Measurements from ENCODE around the gene RBM6.
"Not testable (repeated sequence)": the region's sequence is repeated elsewhere in the genome, so short reads cannot be mapped to it uniquely, and the experiment has no call there.

Gene RBM6

DNA sequence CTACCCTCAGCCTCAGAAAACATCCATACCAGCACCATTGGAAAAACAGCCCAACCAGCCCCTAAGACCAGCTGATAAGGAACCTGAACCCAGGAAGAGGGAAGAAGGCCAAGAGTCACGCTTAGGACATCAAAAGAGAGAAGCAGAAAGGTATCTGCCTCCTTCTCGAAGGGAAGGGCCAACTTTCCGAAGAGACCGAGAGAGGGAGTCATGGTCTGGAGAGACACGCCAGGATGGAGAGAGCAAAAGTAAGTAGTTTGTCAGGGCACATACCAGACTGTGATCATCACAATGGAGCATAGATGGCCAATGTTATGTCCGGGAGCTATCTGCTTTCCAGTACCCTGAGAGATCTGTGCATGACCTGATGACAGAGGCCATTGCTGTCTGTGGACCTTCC is 117.8 kb downstream of the RBM6 start:
- H3K4me1 ChIP-seq (ENCODE audit: insufficient read depth, low read length): no peaks in the 10 kb centered on the region
- no peak overlapping the region for H3K27ac ChIP-seq (ENCODE audit: low read length)
- peaks cover 85% of the 10 kb centered on the region for H3K36me3 ChIP-seq (ENCODE audit: insufficient read depth, low read depth, low read length)

DNA sequence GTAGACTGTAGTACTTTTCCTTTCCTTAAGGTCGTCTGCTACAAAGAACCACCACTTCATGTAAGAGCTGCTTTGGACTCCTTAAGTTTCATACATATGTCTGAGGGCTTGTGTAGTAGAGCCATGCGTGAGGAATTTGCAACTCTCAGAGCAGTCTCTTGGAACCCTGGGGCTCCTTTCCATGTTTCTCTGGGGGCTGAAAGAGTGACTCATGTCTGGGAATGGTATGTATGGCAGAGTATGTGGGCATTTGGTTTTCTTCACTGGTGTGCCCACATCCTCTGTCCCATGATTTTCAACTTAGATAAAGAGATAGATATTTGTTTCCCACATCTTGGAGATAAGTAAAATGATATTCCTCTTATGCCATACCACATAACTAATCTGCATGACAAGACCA is 128.2 kb downstream of the RBM6 start:
- Histone ChIP-seq H3K36me3 (ENCODE audit: insufficient read depth, low read depth, low read length) (peaks cover 95% of the 10 kb centered on the region), H3K9me3 (ENCODE audit: insufficient read depth, low read depth, low read length) (no peaks in the 10 kb centered on the region), H3K4me3 (ENCODE audit: low read length) (no peak overlapping the region), H3K9ac (ENCODE audit: low read depth, low read length) (no peak overlapping the region), H3K4me1 (ENCODE audit: insufficient read depth, low read length) (no peaks in the 10 kb centered on the region), H3K27ac (ENCODE audit: low read length) (no peak overlapping the region), H3K27me3 (ENCODE audit: insufficient read depth, low read length) (no peaks in the 10 kb centered on the region)

More for the DNA sequence above, 117.8 kb downstream of the RBM6 start:
- H3K9me3 ChIP-seq (ENCODE audit: insufficient read depth, low read depth, low read length): no peaks in the 10 kb centered on the region
- H3K27me3 ChIP-seq (ENCODE audit: insufficient read depth, low read length): no peaks in the 10 kb centered on the region
- H3K9ac ChIP-seq (ENCODE audit: low read depth, low read length): no peak overlapping the region
- no peak overlapping the region for H3K4me3 ChIP-seq (ENCODE audit: low read length)

DNA sequence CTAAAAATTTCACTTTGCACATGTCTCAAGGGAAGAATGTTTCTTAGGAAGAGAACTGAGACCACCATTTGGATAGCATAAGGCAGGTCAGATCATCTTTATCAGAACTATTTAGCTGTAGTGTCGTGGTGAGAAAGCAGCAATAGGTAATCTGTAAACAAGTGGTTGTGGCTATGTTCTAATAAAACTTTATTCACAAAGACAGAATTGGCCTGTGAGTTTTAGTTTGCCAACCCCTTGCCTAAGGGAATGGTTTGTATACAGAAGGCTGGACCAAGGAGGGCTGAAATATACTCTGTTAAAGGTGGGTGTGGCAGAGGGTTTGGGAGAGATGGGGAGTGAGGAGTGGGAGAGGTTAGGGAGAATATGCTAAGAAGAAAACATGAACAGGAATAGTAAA is 138.1 kb downstream of the RBM6 start:
- H3K4me3 ChIP-seq (ENCODE audit: low read length): no peak overlapping the region
- peaks cover 36% of the 10 kb centered on the region for H3K36me3 ChIP-seq (ENCODE audit: insufficient read depth, low read depth, low read length)
- no peak overlapping the region for H3K27ac ChIP-seq (ENCODE audit: low read length)
- no peaks in the 10 kb centered on the region for H3K27me3 ChIP-seq (ENCODE audit: insufficient read depth, low read length)
- no peaks in the 10 kb centered on the region for H3K4me1 ChIP-seq (ENCODE audit: insufficient read depth, low read length)
- no peaks in the 10 kb centered on the region for H3K9me3 ChIP-seq (ENCODE audit: insufficient read depth, low read depth, low read length)
- H3K9ac ChIP-seq (ENCODE audit: low read depth, low read length): no peak overlapping the region

- Histone ChIP-seq H3K9me3 (ENCODE audit: insufficient read depth, low read depth, low read length) (no peaks in the 10 kb centered on the region), H3K27me3 (ENCODE audit: insufficient read depth, low read length) (no peaks in the 10 kb centered on the region), H3K9ac (ENCODE audit: low read depth, low read length) (no peak overlapping the region), H3K4me1 (ENCODE audit: insufficient read depth, low read length) (no peaks in the 10 kb centered on the region), H3K27ac (ENCODE audit: low read length) (no peak overlapping the region), H3K36me3 (ENCODE audit: insufficient read depth, low read depth, low read length) (peaks cover 31% of the 10 kb centered on the region), H3K4me3 (ENCODE audit: low read length) (no peak overlapping the region)
Measured at GRCh38 chr3:50078622-50079021, 138.7 kb downstream of the RBM6 start.

DNA sequence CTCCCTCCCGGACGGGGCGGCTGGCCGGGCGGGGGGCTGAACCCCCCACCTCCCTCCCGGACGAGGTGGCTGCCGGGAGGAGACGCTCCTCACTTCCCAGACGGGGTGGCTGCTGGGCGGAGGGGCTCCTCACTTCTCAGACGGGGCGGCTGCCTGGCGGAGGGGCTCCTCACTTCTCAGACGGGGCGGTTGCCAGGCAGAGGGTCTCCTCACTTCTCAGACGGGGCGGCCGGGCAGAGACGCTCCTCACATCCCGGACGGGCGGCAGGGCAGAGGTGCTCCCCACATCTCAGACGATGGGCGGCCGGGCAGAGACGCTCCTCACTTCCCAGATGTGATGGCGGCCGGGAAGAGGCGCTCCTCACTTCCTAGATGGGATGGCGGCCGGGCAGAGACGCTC is 145.0 kb downstream of the RBM6 start:
- H3K27ac ChIP-seq (ENCODE audit: low read length); H3K27me3 ChIP-seq (ENCODE audit: insufficient read depth, low read length); H3K4me1 ChIP-seq (ENCODE audit: insufficient read depth, low read length); H3K4me3 ChIP-seq (ENCODE audit: low read length); H3K9me3 ChIP-seq (ENCODE audit: insufficient read depth, low read depth, low read length); H3K36me3 ChIP-seq (ENCODE audit: insufficient read depth, low read depth, low read length); H3K9ac ChIP-seq (ENCODE audit: low read depth, low read length): not testable (repeated sequence)

GRCh38 chr3:50088725-50089608 is 149.0 kb downstream of the RBM6 start, which contains the start of gene RBM5:
Gene RBM5 (plus strand): TSS chr3:50088919. CDS start chr3:50090435, 1,516 bp downstream.
- Histone ChIP-seq H3K9me3 (ENCODE audit: insufficient read depth, low read depth, low read length) (peaks cover 4% of the 10 kb centered on the region; the same call in 1 of the 2 replicates), H3K4me1 (ENCODE audit: insufficient read depth, low read length) (peaks cover 6% of the 10 kb centered on the region; the same call in 1 of the 2 replicates), H3K27ac (ENCODE audit: low read length) (peak within 1 kb of the TSS; percentile 92), H3K9ac (ENCODE audit: low read depth, low read length) (peak within 1 kb of the TSS; percentile 99), H3K36me3 (ENCODE audit: insufficient read depth, low read depth, low read length) (peaks cover 38% of the 10 kb centered on the region), H3K27me3 (ENCODE audit: insufficient read depth, low read length) (no peaks in the 10 kb centered on the region), H3K4me3 (ENCODE audit: low read length) (peak within 1 kb of the TSS; percentile 97)

- Histone ChIP-seq H3K9ac (ENCODE audit: low read depth, low read length) (peak overlapping the region; percentile 99), H3K4me1 (ENCODE audit: insufficient read depth, low read length) (peaks cover 6% of the 10 kb centered on the region; the same call in 1 of the 2 replicates), H3K27ac (ENCODE audit: low read length) (no peak overlapping the region), H3K4me3 (ENCODE audit: low read length) (peak overlapping the region; percentile 97), H3K36me3 (ENCODE audit: insufficient read depth, low read depth, low read length) (peaks cover 43% of the 10 kb centered on the region), H3K27me3 (ENCODE audit: insufficient read depth, low read length) (no peaks in the 10 kb centered on the region), H3K9me3 (ENCODE audit: insufficient read depth, low read depth, low read length) (peaks cover 4% of the 10 kb centered on the region; the same call in 1 of the 2 replicates)
Measured at GRCh38 chr3:50089609-50089945, 149.6 kb downstream of the RBM6 start.

DNA sequence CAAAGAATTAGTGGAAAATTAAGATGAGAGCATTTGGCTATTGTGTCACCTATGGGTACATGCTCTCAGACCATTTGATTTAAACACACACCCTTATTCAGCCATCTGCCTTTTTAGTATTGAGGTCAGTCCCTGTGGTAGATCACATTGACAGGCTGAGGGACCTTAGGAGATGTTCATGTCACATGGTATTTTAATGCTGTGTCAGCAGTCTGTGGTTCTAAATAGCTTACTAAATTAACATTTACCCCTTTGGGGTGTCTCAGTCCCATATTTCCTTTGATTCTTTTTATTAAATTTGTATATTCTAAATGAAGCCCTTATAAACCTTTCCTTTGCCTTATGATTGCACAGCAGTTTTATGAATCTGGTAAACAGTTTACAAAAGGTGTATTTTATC is 151.0 kb downstream of the RBM6 start:
- Histone ChIP-seq H3K27me3 (ENCODE audit: insufficient read depth, low read length) (no peaks in the 10 kb centered on the region), H3K9ac (ENCODE audit: low read depth, low read length) (no peak overlapping the region), H3K9me3 (ENCODE audit: insufficient read depth, low read depth, low read length) (peaks cover 1% of the 10 kb centered on the region; the same call in 1 of the 2 replicates), H3K36me3 (ENCODE audit: insufficient read depth, low read depth, low read length) (peaks cover 57% of the 10 kb centered on the region), H3K4me1 (ENCODE audit: insufficient read depth, low read length) (peaks cover 6% of the 10 kb centered on the region; the same call in 1 of the 2 replicates), H3K27ac (ENCODE audit: low read length) (no peak overlapping the region), H3K4me3 (ENCODE audit: low read length) (no peak overlapping the region)

GRCh38 chr3:50095352-50095998 is 155.5 kb downstream of the RBM6 start:
- no peaks in the 10 kb centered on the region for H3K9me3 ChIP-seq (ENCODE audit: insufficient read depth, low read depth, low read length)
- no peak overlapping the region for H3K9ac ChIP-seq (ENCODE audit: low read depth, low read length)
- no peak overlapping the region for H3K27ac ChIP-seq (ENCODE audit: low read length)
- no peak overlapping the region for H3K4me3 ChIP-seq (ENCODE audit: low read length)
- H3K36me3 ChIP-seq (ENCODE audit: insufficient read depth, low read depth, low read length): peaks cover 96% of the 10 kb centered on the region
- H3K4me1 ChIP-seq (ENCODE audit: insufficient read depth, low read length): no peaks in the 10 kb centered on the region; the same call in 1 of the 2 replicates
- no peaks in the 10 kb centered on the region for H3K27me3 ChIP-seq (ENCODE audit: insufficient read depth, low read length)

DNA sequence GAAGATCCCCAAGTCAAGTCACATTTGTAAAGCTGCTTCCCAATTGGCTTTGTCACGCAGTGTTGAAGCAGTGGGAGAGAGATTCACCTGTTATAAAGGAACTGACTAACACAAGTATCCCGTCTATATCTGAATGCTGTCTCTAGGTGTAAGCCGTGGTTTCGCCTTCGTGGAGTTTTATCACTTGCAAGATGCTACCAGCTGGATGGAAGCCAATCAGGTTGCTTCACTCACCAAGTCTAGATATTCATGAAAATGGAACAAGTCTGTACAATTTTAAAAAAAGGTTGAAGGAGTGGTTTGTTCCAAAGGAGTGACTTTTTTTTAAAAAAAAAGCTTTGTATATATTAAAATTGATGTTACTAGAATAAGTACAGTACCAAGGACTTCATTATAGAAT is 160.4 kb downstream of the RBM6 start:
- no peaks in the 10 kb centered on the region for H3K27me3 ChIP-seq (ENCODE audit: insufficient read depth, low read length)
- H3K4me3 ChIP-seq (ENCODE audit: low read length): no peak overlapping the region
- no peaks in the 10 kb centered on the region for H3K4me1 ChIP-seq (ENCODE audit: insufficient read depth, low read length)
- peaks cover 98% of the 10 kb centered on the region for H3K36me3 ChIP-seq (ENCODE audit: insufficient read depth, low read depth, low read length)
- no peaks in the 10 kb centered on the region for H3K9me3 ChIP-seq (ENCODE audit: insufficient read depth, low read depth, low read length)
- H3K9ac ChIP-seq (ENCODE audit: low read depth, low read length): no peak overlapping the region
- no peak overlapping the region for H3K27ac ChIP-seq (ENCODE audit: low read length)

DNA sequence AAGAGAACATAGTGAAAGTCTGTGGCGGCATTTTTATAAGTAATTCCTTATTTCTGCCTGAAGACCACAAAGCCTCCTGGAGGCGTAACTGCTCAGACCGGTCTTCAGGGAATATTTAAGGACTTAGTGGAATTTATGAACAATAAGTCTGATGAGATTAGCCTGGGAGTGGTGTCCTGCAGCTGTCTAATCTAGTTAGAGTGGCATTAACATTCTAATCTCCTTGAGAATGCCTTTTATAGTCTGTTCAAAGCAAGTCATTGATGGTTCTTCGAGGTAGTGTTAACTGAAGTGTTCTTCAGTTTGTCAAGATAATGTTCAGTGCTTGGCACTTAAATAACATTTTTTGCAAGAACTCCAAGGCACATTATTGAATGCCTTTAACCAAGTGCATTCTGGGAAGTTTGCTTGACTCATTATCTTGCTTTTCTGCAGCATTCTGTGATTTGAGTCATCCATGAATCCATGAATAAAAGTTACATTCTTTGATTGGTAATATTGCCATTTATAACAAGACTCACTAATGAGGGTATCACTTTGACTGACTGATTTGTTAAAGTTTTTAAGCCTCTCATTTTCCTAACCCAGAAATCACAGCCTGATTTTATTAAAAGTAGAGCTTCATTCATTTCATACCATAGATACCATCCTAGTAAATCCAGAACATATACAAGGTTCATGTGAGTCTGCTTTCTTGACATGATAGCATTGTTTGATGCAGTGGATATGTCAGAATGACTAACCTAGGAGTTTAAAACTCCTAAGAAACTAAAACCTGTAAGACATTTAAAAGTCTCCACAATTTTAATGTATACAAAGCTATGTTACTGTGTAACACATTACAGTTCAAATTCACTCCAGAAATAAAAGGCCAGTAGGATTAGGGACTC is 161.3 kb downstream of the RBM6 start:
- Histone ChIP-seq H3K4me1 (ENCODE audit: insufficient read depth, low read length) (no peaks in the 10 kb centered on the region), H3K27me3 (ENCODE audit: insufficient read depth, low read length) (no peaks in the 10 kb centered on the region), H3K36me3 (ENCODE audit: insufficient read depth, low read depth, low read length) (peaks cover 96% of the 10 kb centered on the region), H3K27ac (ENCODE audit: low read length) (no peak overlapping the region), H3K9ac (ENCODE audit: low read depth, low read length) (no peak overlapping the region), H3K4me3 (ENCODE audit: low read length) (no peak overlapping the region), H3K9me3 (ENCODE audit: insufficient read depth, low read depth, low read length) (no peaks in the 10 kb centered on the region)

Measured in iPS-20b (cell line).